Loucy (cell line): ENCODE measurements around the gene BST1.
"Not testable (repeated sequence)": the region's sequence is repeated elsewhere in the genome, so short reads cannot be mapped to it uniquely, and the experiment has no call there.

Experiments used
- EZH2phosphoT487 ChIP-seq: fragments of 200-600 bp; IDR thresholded peaks from 2 replicates; pipeline ENCODE4 v1.6.1; 2018; ENCODE audit warnings: antibody characterized with exemption, mild to moderate bottlenecking, moderate library complexity, borderline replicate concordance
- TF ChIP-seq, protein P1 (sequence below): fragments of 200-600 bp; sonication (generic); conservative IDR thresholded peaks from 2 replicates; pipeline ENCODE4 v1.5.1; 2014; ENCODE audit warnings: mild to moderate bottlenecking, antibody characterized with exemption, low read length

DNA sequence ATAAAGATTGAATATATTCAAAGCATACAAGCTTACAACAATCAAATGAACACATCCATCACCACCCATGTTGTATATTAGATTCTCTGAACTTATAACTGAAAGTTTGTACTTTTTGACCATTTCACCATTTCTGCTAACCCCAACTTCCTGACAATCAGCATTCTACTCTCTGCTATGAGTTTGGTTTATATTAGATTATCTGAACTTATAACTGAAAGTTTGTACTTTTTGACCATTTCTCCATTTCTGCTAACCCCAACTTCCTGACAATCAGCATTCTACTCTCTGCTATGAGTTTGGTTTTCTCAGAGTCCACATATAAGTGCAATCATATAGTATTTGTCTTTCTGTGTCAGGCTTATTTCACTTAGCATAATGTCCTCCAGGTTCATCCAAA, 59.6 kb downstream of the BST1 start:
- TF ChIP-seq, protein P1, sequence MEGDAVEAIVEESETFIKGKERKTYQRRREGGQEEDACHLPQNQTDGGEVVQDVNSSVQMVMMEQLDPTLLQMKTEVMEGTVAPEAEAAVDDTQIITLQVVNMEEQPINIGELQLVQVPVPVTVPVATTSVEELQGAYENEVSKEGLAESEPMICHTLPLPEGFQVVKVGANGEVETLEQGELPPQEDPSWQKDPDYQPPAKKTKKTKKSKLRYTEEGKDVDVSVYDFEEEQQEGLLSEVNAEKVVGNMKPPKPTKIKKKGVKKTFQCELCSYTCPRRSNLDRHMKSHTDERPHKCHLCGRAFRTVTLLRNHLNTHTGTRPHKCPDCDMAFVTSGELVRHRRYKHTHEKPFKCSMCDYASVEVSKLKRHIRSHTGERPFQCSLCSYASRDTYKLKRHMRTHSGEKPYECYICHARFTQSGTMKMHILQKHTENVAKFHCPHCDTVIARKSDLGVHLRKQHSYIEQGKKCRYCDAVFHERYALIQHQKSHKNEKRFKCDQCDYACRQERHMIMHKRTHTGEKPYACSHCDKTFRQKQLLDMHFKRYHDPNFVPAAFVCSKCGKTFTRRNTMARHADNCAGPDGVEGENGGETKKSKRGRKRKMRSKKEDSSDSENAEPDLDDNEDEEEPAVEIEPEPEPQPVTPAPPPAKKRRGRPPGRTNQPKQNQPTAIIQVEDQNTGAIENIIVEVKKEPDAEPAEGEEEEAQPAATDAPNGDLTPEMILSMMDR: not testable (repeated sequence)
- TF ChIP-seq EZH2phosphoT487: not testable (repeated sequence)
